Medulla oblongata (tissue), 1 donor: ENCODE measurements around the gene KIAA1210.

Source experiments
- DNase-seq: peaks from one replicate; pipeline ENCODE4 v3.0.0-alpha.2; 2015; ENCODE audit errors: extremely low spot score

KIAA1210 gene

GRCh38 chrX:119093991-119094735 lies 33.4 kb downstream of the KIAA1210 start:
- no peak for DNase-seq

- no peak for DNase-seq
These were observed 37.0 kb downstream of the KIAA1210 start for GRCh38 chrX:119090627-119091026.

- peak; percentile 2 for DNase-seq
These were observed 38.0 kb downstream of the KIAA1210 start for GRCh38 chrX:119089619-119090018.

- no peak for DNase-seq
These were observed 40.5 kb downstream of the KIAA1210 start for GRCh38 chrX:119087121-119087520.

- no peak for DNase-seq
These were observed 42.8 kb downstream of the KIAA1210 start for GRCh38 chrX:119084766-119085165.

GRCh38 chrX:119082278-119082677 lies 45.3 kb downstream of the KIAA1210 start:
- no peak for DNase-seq

GRCh38 chrX:119075270-119076025 lies 52.2 kb downstream of the KIAA1210 start:
- no peak for DNase-seq

- DNase-seq = no peak
These were observed 53.7 kb downstream of the KIAA1210 start for GRCh38 chrX:119073911-119074310.

GRCh38 chrX:119073200-119073905 lies 54.3 kb downstream of the KIAA1210 start:
- no peak for DNase-seq

- DNase-seq = no peak
These were observed 54.9 kb downstream of the KIAA1210 start, which contains the start of gene CT47C1 for GRCh38 chrX:119072744-119073143. CT47C1 (plus strand) TSS chrX:119072993; CDS start chrX:119073226, 233 bp downstream.

- DNase-seq = peak; percentile 2
These were observed 56.2 kb downstream of the KIAA1210 start for GRCh38 chrX:119071381-119071780.

GRCh38 chrX:119069762-119070161 lies 57.9 kb downstream of the KIAA1210 start:
- DNase-seq = no peak

- no peak for DNase-seq
These were observed 58.5 kb downstream of the KIAA1210 start for GRCh38 chrX:119069128-119069527.

GRCh38 chrX:119067023-119067739 lies 60.4 kb downstream of the KIAA1210 start:
- DNase-seq = peak; percentile 59

GRCh38 chrX:119063428-119063827 lies 64.2 kb downstream of the KIAA1210 start:
- DNase-seq = no peak

- no peak for DNase-seq
These were observed 64.8 kb downstream of the KIAA1210 start for GRCh38 chrX:119062750-119063374.

GRCh38 chrX:119055687-119056086 lies 71.9 kb downstream of the KIAA1210 start:
- no peak for DNase-seq

GRCh38 chrX:119045884-119046283 lies 81.7 kb downstream of the KIAA1210 start:
- no peak for DNase-seq

GRCh38 chrX:119042996-119043395 lies 84.6 kb downstream of the KIAA1210 start:
- DNase-seq = no peak

GRCh38 chrX:119042040-119042439 lies 85.6 kb downstream of the KIAA1210 start:
- DNase-seq = no peak

- DNase-seq = no peak
These were observed 86.4 kb downstream of the KIAA1210 start for GRCh38 chrX:119041175-119041574.
